Measurements from ENCODE around the gene RCN2. TPM values are rescaled to one million over a fixed set of nuclear protein-coding genes. Genes with fewer than 3 reads are reported as not detected.

The RCN2 gene
- total and polyA plus RNA-seq, 2 of the 8 experiments (the other 6 are each of a cell fraction or from before 2014, with no cell fraction given), result 65.6 to 137 TPM

- Histone ChIP-seq H3K79me2 (ENCODE audit: control insufficient read depth in 1 of 2, insufficient read depth in 2 of 2, low read length in 2 of 2) (no peaks in the 10 kb centered on the region), H3K4me2 (ENCODE audit: insufficient read depth in 1 of 2, low read depth in 2 of 2, low read length in 2 of 2) (no peak overlapping the region), H3K27ac (ENCODE audit: low read depth, low read length) (no peak overlapping the region), H4K91ac (replicated peaks; ENCODE audit: insufficient read length, low read length) (no peak overlapping the region), H2BK5ac (ENCODE audit: low read depth, low read length) (no peak overlapping the region), H3K23me2 (ENCODE audit: low read depth, low read length) (no peaks in the 10 kb centered on the region), H2BK20ac (ENCODE audit: low read length) (no peak overlapping the region), H4K8ac (ENCODE audit: extremely low read depth, insufficient read depth, low read length) (no peak overlapping the region), H3K18ac (ENCODE audit: extremely low read depth, low read length) (no peak overlapping the region), H4K20me1 (replicated peaks in 1 of 2; ENCODE audit: control insufficient read depth in 1 of 2, insufficient read depth in 2 of 2, low read length in 2 of 2) (no peaks in the 10 kb centered on the region), H2AFZ (ENCODE audit: low read length) (no peak overlapping the region), H2AK5ac (ENCODE audit: low read depth, low read length) (no peak overlapping the region), H3K79me1 (ENCODE audit: low read depth, low read length) (no peaks in the 10 kb centered on the region), H4K5ac (ENCODE audit: insufficient read length, low read depth, low read length) (no peak overlapping the region), H2BK12ac (ENCODE audit: low read depth, low read length) (no peak overlapping the region), H2BK120ac (replicated peaks; ENCODE audit: low read depth, low read length) (no peak overlapping the region), H3K14ac (ENCODE audit: insufficient read length) (no peak overlapping the region), H3K9ac (replicated peaks in 1 of 4; ENCODE audit: extremely low read depth in 1 of 4, low read depth in 3 of 4, low read length in 3 of 4) (no peak overlapping the region), H3K4ac (replicated peaks; ENCODE audit: insufficient read length, low read depth, low read length) (no peak overlapping the region), H3K23ac (ENCODE audit: insufficient read length) (no peak overlapping the region), H3K4me1 (replicated peaks in 1 of 4; ENCODE audit: control insufficient read depth in 3 of 4, insufficient read depth in 4 of 4, low read length in 3 of 4) (peaks cover 0 to 2% (median 0%) of the 10 kb centered on the region in 4 experiments; a peak in 1 of 7 replicates), H3K27me3 (replicated peaks in 1 of 4; ENCODE audit: control insufficient read depth in 3 of 4, extremely low read depth in 1 of 4, insufficient read depth in 3 of 4, low read length in 3 of 4) (no peaks in the 10 kb centered on the region; a peak in 1 of 7 replicates), H3K9me3 (ENCODE audit: insufficient read depth in 2 of 2, low read depth in 1 of 2, low read length in 1 of 2) (no peaks in the 10 kb centered on the region), H3K56ac (replicated peaks; ENCODE audit: insufficient read length, low read depth, low read length) (no peak overlapping the region), H3K4me3 (ENCODE audit: extremely low read depth in 1 of 4, insufficient read depth in 2 of 4, low read depth in 3 of 4, low read length in 4 of 4) (no peak overlapping the region), H3K36me3 (ENCODE audit: control insufficient read depth in 2 of 4, insufficient read depth in 4 of 4, low read length in 3 of 4) (no peaks in the 10 kb centered on the region), H2BK15ac (ENCODE audit: low read length) (no peak overlapping the region)
- 92% methylated on average over 5 of the region's 6 CpGs; no CpG with 5 or more reads in 1 of the 2 experiments for WGBS, 2 experiments (ENCODE audit: extremely low coverage in 1 of 2, insufficient coverage in 1 of 2, insufficient read length in 1 of 2, insufficient replicate concordance in 2 of 2, low coverage in 1 of 2, low lambda C conversion rate in 2 of 2, missing lambda C conversion rate in 1 of 2)
- ChIA-PET POLR2A (ENCODE audit: partially characterized antibody) (no interaction called here), CTCF (ENCODE audit: partially characterized antibody) (interaction anchor here (0.7 to 2.2 kb wide), 4 partner anchors 14 to 37 kb away, joined by 3 to 6 read pairs (median 4); no protein-coding TSS in a partner anchor)
- FAIRE-seq, result no peak
- no peak for DNase-seq (ENCODE audit: low read depth in 1 of 2, low spot score in 2 of 2)
- TF ChIP-seq SP1 (IDR thresholded peaks at IDR 0.05; ENCODE audit: low read depth, low read length), result no peak
- TF ChIP-seq CTCF (IDR thresholded peaks at IDR 0.05; ENCODE audit: control extremely low read depth in 1 of 3, insufficient read depth in 1 of 3, low read depth in 1 of 3, low read length in 3 of 3), result no peak
- no peak for TF ChIP-seq EP300 (IDR thresholded peaks at IDR 0.05; ENCODE audit: borderline replicate concordance in 1 of 2, low read depth in 2 of 2, low read length in 2 of 2)
- TF ChIP-seq PHF8 (conservative IDR thresholded peaks at IDR 0.05; ENCODE audit: low read depth, low read length), result no peak
- TF ChIP-seq TEAD4 (IDR thresholded peaks at IDR 0.05; ENCODE audit: low read depth, low read length), result no peak
- TF ChIP-seq NANOG (IDR thresholded peaks at IDR 0.05; ENCODE audit: insufficient read depth, low read depth, low read length, poor library complexity, severe bottlenecking), result no peak
- no peak for TF ChIP-seq JUN (IDR thresholded peaks at IDR 0.05; ENCODE audit: low read depth, low read length)
- TF ChIP-seq, protein P1, sequence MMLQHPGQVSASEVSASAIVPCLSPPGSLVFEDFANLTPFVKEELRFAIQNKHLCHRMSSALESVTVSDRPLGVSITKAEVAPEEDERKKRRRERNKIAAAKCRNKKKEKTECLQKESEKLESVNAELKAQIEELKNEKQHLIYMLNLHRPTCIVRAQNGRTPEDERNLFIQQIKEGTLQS (IDR thresholded peaks at IDR 0.05; ENCODE audit: insufficient read depth, low read depth, low read length), result no peak
- TF ChIP-seq CHD2 (IDR thresholded peaks at IDR 0.05; ENCODE audit: low read length), result no peak
- TF ChIP-seq CREB1 (IDR thresholded peaks at IDR 0.05), result no peak
- TF ChIP-seq YY1 (IDR thresholded peaks at IDR 0.05; ENCODE audit: low read depth, low read length), result no peak
These were observed 55.7 kb downstream of the RCN2 start for GRCh38 chr15:76987276-76987675.

Data from H1 (cell line).